DND-41 (cell line): ENCODE data around the gene MCTP2.

Experiments
- ATAC-seq: fragments of 200-7000 bp; cut with Tn5 transposase; 3 replicates; pipeline ENCODE4 v1.9.1; 2021; ENCODE audit warnings: low read depth; ENCODE audit not compliant: insufficient read depth
- DNase-seq: peaks from one replicate; pipeline ENCODE4 v3.0.0-alpha.2; 2020
- H2AFZ ChIP-seq: 2 replicates; pipeline ENCODE4 v1.6.0; 2012; ENCODE audit warnings: low read depth, low read length
- H3K27ac ChIP-seq: 2 replicates; pipeline ENCODE4 v1.5.1; 2012; ENCODE audit warnings: low read length, inconsistent platforms
- H3K27me3 ChIP-seq: fragments of 200-600 bp; sonication (generic); 2 replicates; pipeline ENCODE4 v1.6.0; 2012; ENCODE audit warnings: low read length, mild to moderate bottlenecking, inconsistent platforms; ENCODE audit not compliant: insufficient read depth, poor library complexity
- H3K36me3 ChIP-seq: 2 replicates; pipeline ENCODE4 v1.5.1; 2012; ENCODE audit warnings: low read length, inconsistent platforms; ENCODE audit not compliant: insufficient read depth
- H3K4me1 ChIP-seq: 2 replicates; pipeline ENCODE4 v1.5.1; 2012; ENCODE audit warnings: mild to moderate bottlenecking, low read length; ENCODE audit not compliant: insufficient read depth
- H3K4me2 ChIP-seq: 2 replicates; pipeline ENCODE4 v1.6.0; 2012; ENCODE audit warnings: mild to moderate bottlenecking, moderate library complexity, low read length, inconsistent platforms; ENCODE audit not compliant: insufficient read depth
- H3K4me3 ChIP-seq, 2 experiments: fragments of 200-600 bp in 1 of 2; shearing (Covaris generic) in 1 of 2; 2 replicates each; pipeline ENCODE4 v1.5.1; 2012 to 2016; ENCODE audit warnings: inconsistent platforms in 2 of 2, low read length in 2 of 2, mild to moderate bottlenecking in 2 of 2, low read depth in 1 of 2, moderate library complexity in 1 of 2
- H3K79me2 ChIP-seq: 2 replicates; pipeline ENCODE4 v1.6.0; 2012; ENCODE audit warnings: low read length, inconsistent platforms; ENCODE audit not compliant: insufficient read depth
- H3K9ac ChIP-seq: 2 replicates; pipeline ENCODE4 v1.6.0; 2012; ENCODE audit warnings: low read depth, mild to moderate bottlenecking, inconsistent platforms, low read length, moderate library complexity
- H3K9me3 ChIP-seq: 2 replicates; pipeline ENCODE4 v1.5.1; 2012; ENCODE audit warnings: low read length, moderate library complexity, mild to moderate bottlenecking, inconsistent platforms; ENCODE audit not compliant: insufficient read depth, severe bottlenecking
- H4K20me1 ChIP-seq: 2 replicates; pipeline ENCODE4 v1.6.0; 2012; ENCODE audit warnings: low read length; ENCODE audit not compliant: insufficient read depth
- EZH2 ChIP-seq: IDR thresholded peaks from 3 replicates; pipeline ENCODE4 v1.6.1; 2012; ENCODE audit warnings: borderline replicate concordance, low read depth, mild to moderate bottlenecking, moderate library complexity, low read length, inconsistent platforms; ENCODE audit not compliant: severe bottlenecking
- TF ChIP-seq, protein P1 (sequence below): IDR thresholded peaks from 2 replicates; pipeline ENCODE4 v1.5.1; 2012; ENCODE audit warnings: borderline replicate concordance, low read length, moderate library complexity, mild to moderate bottlenecking; ENCODE audit not compliant: poor library complexity, severe bottlenecking; ENCODE audit errors: extremely low read depth

MCTP2 gene

DNA sequence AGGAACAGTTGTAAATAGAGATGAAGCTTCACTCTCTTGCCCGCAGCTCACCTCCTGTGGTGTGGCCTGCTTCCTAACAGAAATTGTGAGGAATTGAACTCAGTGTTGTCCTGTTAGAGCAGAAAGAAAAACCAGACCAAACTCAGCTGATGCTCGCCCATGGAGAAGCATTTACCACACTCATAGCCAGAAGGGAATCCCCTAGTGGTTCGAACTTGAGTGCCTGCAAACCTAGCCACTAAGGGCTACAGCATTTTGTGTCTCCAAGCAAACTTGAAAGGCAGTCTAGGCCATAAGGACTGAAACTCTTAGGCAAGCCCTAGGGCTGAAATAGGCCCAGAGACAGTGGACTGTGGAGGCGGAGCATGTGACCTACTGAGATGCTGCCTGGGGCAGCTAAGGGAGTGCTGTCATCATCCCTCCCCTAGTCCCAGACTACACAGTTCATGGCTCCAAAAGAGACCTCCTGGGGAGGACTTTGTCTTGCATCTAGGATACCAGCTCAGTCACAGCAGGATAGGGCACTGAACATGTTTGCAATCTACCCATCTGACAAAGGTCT is 44.5 kb upstream of the MCTP2 start:
- no peaks in the 10 kb centered on the region for H4K20me1 ChIP-seq
- H3K27ac ChIP-seq, result no peak overlapping the region
- no peaks in the 10 kb centered on the region for H3K36me3 ChIP-seq
- DNase-seq, result no peak
- H3K4me3 ChIP-seq, result no peak overlapping the region
- no peak overlapping the region for H2AFZ ChIP-seq
- no peak for ATAC-seq
- no peaks in the 10 kb centered on the region for H3K4me1 ChIP-seq
- TF ChIP-seq, protein P1, sequence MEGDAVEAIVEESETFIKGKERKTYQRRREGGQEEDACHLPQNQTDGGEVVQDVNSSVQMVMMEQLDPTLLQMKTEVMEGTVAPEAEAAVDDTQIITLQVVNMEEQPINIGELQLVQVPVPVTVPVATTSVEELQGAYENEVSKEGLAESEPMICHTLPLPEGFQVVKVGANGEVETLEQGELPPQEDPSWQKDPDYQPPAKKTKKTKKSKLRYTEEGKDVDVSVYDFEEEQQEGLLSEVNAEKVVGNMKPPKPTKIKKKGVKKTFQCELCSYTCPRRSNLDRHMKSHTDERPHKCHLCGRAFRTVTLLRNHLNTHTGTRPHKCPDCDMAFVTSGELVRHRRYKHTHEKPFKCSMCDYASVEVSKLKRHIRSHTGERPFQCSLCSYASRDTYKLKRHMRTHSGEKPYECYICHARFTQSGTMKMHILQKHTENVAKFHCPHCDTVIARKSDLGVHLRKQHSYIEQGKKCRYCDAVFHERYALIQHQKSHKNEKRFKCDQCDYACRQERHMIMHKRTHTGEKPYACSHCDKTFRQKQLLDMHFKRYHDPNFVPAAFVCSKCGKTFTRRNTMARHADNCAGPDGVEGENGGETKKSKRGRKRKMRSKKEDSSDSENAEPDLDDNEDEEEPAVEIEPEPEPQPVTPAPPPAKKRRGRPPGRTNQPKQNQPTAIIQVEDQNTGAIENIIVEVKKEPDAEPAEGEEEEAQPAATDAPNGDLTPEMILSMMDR, result no peak
- TF ChIP-seq EZH2, result no peak
- no peak overlapping the region for H3K9ac ChIP-seq
- no peaks in the 10 kb centered on the region for H3K27me3 ChIP-seq
- no peaks in the 10 kb centered on the region for H3K9me3 ChIP-seq
- H3K79me2 ChIP-seq, result no peaks in the 10 kb centered on the region
- H3K4me2 ChIP-seq, result no peak overlapping the region

DNA sequence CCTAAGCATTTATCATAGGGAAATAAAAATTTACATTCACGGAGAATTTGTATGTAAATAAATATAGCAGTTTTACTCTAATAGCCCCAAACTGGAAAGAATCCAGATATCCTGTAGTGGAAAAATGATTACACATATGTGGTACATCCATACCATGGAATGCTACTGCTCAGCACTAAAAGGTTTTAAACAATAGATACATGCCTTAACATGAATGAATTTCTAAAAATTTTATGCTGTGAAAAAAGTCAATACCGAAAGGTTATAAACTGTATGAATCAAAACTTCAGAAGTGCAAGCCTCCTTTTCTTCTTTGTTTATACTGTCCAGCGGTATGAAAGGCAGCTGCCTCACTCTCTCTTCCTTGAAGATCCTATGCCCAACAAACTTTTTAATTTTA is 37.5 kb upstream of the MCTP2 start:
- DNase-seq (no peak), ATAC-seq (no peak)
- no peaks in the 10 kb centered on the region for H3K27me3 ChIP-seq
- no peak overlapping the region for H3K9ac ChIP-seq
- no peak overlapping the region for H2AFZ ChIP-seq
- H3K36me3 ChIP-seq, result no peaks in the 10 kb centered on the region
- TF ChIP-seq, protein P1, result no peak
- TF ChIP-seq EZH2, result no peak
- no peaks in the 10 kb centered on the region for H3K79me2 ChIP-seq
- H3K27ac ChIP-seq, result no peak overlapping the region
- H3K4me3 ChIP-seq, result no peak overlapping the region
- H4K20me1 ChIP-seq, result no peaks in the 10 kb centered on the region
- no peaks in the 10 kb centered on the region for H3K9me3 ChIP-seq
- no peak overlapping the region for H3K4me2 ChIP-seq
- no peaks in the 10 kb centered on the region for H3K4me1 ChIP-seq

DNA sequence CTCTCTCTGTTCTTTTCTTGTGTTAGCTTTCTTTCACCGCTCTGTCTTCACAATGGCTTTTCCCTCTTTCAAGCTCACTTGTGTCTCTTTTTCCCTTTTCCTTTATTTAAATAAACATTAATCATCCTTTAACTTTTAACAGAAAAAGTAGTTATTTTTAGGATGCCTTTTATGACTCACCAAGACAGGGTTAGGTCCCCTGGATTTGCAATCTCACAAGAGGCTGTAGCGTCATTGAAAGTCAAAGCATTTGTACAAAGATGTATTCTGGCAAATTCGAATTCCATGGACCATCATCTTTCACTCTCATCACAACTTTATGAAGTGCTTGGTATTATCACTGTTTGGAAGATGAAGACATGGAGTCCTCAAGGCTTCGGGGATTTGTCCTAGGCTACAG is 34.8 kb upstream of the MCTP2 start:
- Histone ChIP-seq H3K4me3 (no peak overlapping the region), H3K27ac (no peak overlapping the region), H3K9ac (no peak overlapping the region), H3K36me3 (no peaks in the 10 kb centered on the region), H3K9me3 (no peaks in the 10 kb centered on the region), H3K4me1 (no peaks in the 10 kb centered on the region), H4K20me1 (no peaks in the 10 kb centered on the region), H3K4me2 (no peak overlapping the region), H3K79me2 (no peaks in the 10 kb centered on the region), H2AFZ (no peak overlapping the region), H3K27me3 (no peaks in the 10 kb centered on the region)
- DNase-seq, result no peak
- TF ChIP-seq, protein P1, result no peak
- TF ChIP-seq EZH2, result no peak
- no peak for ATAC-seq

DNA sequence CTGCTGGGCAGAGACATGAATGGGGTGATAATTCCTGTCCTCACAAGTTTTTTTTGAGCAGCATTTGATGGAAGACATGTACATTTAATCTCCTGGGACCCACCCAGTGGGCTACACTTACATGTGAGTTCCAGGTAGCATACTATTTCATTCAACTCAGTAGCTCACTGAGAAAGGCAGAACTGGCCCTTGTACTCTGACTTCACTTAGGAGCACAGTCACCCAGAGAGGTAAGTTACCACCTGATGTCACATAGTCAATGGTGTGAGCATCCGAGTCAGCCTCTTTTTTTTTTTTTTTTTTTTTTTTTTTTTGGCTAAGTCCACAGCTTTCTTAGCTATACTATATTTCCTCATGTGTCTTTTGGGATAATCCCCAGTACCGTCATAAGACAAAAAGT is 32.7 kb upstream of the MCTP2 start:
- Histone ChIP-seq H3K4me3 (no peak overlapping the region), H3K27ac (no peak overlapping the region), H2AFZ (no peak overlapping the region), H4K20me1 (no peaks in the 10 kb centered on the region), H3K27me3 (no peaks in the 10 kb centered on the region), H3K9ac (no peak overlapping the region), H3K4me2 (no peak overlapping the region), H3K9me3 (no peaks in the 10 kb centered on the region), H3K36me3 (no peaks in the 10 kb centered on the region), H3K4me1 (no peaks in the 10 kb centered on the region), H3K79me2 (no peaks in the 10 kb centered on the region)
- ATAC-seq (no peak), DNase-seq (no peak)
- TF ChIP-seq, protein P1, result no peak
- TF ChIP-seq EZH2, result no peak
